Activated CD4-positive, alpha-beta T cell treated with anti-CD3 and anti-CD28 coated beads, Interleukin-2, Interleukin-6, amounts not matched to agents 100 ng/mL and 50 ng/mL, durations not matched to agents 16 hours and 8 hours (primary cell): Measurements from ENCODE around the gene RPS15A.
"Not testable (repeated sequence)": the region's sequence is repeated elsewhere in the genome, so short reads cannot be mapped to it uniquely, and the experiment has no call there.

Experiments
- DNase-seq: peaks from one replicate; pipeline ENCODE4 v3.0.0-alpha.2; 2020

The RPS15A gene

DNA sequence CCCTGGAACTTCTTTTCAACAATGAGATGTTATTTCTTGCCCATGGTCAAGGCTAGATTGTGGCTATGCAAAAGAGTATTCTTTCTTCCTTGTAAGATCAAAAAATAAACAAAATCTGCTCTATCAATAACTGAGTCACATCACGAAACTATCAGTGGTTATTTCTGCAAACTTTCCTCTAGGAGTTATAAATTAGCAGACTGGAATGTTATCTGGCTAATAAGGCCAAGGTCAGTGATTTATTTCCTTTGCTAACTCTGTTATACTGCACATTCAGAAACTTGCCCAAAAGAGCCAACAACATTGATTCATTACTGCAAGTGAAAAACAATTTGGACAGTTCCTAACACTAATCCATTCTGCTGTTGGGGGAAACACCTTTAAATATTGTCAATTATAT lies 6.2 kb upstream of the RPS15A start:
- DNase-seq = no peak

DNA sequence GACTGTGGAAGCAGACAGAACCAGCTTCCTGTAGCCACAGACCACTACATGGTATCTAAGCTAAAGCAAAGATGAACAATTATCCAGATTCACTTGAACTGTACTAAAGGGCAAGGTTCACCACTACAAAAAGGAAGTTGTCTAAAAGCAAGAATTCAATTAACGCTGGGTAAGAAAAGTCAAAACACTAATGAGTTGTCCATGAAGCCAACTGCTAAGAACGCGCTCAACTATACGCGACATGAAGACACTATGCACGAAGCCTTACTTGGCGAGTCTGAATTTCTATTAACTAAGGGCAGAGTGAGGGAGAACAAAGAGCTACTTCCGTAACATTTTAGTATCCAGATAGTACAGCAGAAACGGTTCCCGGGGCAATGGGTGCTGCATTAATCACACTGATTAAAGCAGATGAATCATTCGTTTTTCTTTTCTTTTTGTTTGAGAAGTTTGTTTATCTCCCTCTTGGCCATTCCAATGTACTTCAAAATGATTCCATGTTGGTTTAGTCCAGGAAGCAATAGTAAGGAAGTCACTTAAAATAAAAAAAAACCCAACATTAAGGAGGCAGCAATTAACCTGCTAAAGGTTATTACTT lies 2.8 kb upstream of the RPS15A start:
- no peak for DNase-seq

DNA sequence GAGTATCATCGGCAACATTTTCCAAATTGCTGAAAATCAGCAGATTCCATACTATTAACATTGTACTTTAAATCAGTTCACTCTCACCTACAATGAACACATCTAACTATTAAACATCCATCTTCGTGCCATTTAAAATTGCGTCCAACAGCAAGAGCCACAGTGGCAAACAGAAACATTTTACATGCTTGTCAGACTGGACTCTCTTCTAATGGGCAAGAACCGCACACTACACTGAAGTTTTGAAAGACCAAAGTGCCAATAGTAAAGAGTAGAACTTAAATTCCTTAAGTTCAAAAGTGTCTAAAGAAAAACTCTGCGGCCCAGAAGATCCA lies 652 bp downstream of the RPS15A start:
- DNase-seq = no peak

DNA sequence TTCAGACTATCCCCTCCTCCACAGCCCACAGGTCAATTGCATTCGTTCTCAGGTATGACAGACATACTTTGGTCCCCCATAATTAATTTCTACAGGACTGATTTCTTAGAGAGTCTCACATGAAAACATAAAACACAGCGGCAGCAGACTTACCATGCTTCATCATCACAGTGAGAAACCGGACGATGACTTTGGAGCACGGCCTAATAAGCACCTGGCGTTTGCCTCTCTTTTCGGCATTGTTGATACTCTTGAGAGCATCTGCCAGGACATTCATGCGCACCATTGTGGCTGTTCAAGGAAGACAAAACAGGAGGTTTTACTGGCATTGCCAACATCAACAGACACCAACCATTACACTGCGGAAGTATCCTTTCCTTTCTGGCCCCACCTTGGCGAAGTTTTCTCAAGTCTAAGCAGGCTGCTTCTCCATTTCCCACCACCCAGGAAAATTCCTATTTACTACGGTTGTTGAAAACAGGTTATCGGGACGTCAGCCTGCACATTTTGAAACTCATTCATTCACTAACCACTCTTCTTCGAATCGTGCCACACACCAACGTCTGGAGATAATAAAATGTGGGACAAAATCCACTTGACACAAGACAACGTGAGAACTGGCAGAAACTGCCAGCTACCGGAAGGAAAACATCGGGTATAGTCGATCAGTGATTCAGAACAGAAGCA lies 1.2 kb downstream of the RPS15A start:
- no peak for DNase-seq

DNA sequence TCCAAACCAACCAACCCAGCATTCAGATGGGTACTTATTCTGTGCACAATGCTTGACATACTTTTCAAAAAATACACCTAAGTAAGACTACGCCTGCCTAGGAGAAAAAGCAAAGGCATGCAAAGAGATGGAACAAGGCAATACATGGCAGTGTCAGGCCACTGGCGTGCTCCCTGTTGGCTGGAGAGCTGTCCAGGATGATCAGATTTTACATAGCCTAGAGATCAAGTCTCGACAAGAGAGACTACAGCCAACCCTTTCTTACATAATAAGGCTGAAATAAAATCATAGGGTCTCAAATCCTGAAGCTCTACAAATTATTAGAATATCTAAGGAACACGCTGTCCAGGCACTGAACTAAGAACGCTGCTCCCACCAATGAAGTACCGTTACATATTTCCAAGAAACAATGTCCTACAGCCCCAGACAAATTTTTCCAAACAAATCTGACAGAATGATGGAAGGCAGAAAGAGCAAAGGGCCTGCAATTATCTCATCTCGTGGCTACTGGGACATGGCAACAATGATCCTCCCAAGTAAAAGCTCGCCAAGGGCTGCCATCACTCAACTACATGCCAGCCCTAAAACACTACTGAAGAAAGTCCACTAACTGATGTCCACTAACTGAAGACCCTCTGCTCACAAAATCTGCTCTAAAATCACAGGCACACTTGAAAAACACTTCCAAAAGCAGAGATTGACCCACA lies 5.1 kb downstream of the RPS15A start:
- no peak for DNase-seq

DNA sequence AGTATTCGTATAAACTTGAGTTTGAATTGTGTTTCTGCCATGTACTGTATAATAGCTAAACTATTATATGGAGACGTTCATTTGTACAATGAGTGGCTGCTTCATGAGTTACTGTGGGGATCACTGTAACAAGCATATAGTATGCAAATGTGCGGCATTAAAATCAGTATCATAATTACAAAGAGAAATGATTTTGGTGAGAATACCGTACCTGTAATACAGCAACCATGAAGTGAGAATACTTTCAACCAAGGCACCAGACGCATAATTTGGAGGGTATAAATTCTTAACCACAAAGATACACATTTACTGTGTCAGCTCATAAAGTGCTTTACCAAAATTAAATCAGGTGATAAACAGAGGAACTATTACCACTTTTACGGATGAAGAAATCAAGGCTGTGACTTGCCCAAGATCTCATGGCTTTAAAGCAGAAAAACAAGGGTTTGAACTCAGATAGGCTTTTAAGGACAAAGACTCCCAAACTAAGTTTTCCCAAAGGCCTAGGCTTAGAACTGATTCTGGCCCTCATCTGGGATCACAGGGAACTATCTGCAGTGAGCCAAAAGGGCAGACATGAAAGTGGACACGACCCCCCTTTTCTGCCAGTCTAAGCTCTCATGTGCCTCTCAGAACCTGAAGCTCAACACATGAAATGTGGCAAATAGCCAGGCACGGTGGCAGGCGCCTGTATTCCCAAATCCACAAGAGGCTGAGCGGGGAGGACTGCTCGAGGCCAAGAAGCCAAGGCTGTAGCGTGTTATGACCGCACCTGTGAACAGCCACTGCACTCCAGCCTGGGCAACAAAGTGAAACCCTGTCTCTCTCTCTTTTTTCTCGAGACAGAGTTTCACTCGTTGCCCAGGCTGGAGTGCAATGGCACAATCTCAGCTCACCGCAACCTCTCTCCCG lies 6.4 kb downstream of the RPS15A start:
- no peak for DNase-seq

DNA sequence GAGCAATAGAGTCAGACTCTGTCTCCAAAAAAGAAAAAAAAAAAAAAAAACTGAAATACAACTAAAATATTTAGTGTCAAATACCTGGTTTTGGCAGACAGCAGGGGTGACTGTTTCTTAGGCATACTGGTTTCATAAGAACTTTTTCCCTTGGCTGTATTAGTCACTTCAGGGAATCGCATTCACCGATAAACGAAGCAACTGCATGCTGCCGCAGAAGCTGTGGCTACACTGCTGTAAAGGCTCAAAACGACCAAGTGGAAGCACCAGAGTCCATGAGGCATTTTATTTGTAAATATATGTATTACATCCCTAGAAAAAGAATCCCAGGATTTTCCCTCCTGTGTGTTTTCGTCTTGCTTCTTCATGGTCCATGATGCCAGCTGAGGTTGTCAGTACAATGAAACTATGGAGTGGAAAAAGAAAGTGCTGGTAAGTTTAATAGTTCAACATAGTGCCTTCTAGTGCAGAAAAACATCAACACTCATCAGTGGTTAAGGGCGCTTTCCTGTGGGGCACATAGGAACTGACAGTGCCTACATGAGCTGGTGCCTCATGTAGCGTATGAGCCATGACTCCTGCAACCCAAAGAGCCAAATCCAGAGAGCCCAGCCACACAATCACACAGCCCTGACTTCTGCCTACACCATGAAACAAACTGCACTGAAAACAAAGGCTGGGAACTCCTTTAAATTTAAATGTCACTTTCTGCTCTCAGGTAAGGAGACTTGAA lies 7.3 kb downstream of the RPS15A start:
- peak; percentile 32 for DNase-seq

DNA sequence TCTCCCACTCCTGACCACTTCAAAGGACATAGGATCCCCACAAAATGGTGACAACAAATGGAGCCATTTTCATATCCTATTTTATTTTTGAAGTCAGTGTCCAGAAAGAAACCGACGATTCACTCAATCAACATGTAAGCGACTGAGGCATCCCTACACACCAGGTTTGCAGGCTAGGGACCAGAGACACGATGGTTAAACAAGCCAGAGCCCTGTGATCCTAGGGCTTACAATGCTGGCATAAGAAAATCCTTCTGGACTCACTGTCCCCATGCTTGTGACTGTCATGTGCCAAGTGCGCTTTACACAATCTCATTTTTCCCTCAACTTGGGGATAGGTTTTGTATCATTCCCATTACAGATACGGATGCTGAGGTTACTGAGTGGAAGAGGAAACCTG lies 8.9 kb downstream of the RPS15A start:
- DNase-seq = not testable (repeated sequence)

DNA sequence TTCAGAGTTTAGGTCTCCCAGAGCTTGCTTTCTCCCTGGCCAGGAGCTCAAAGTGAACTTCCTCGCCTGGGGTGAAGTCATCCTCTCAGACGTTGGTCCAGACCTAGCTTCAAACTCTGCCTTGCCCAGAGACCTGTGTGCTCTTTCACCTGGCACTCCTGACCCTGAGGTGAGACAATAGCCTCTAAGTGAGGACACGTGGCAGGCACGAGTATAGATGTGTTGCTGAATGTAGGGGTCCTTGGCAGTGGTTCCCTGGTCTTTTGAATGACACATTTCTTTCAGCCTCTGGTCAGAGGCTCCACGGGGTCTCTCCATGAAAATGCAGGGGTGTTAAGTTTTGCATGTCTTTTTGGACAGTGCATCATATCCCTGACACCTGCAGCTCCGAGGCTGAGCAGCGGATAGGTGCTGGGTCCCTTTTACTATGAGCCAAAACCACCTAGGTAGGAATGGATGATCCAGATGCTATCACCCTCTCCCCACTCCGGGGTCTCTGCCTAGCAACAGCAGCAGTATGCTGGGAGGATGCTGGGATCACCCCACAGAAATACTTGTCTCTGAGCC lies 9.6 kb downstream of the RPS15A start:
- DNase-seq = not testable (repeated sequence)

DNA sequence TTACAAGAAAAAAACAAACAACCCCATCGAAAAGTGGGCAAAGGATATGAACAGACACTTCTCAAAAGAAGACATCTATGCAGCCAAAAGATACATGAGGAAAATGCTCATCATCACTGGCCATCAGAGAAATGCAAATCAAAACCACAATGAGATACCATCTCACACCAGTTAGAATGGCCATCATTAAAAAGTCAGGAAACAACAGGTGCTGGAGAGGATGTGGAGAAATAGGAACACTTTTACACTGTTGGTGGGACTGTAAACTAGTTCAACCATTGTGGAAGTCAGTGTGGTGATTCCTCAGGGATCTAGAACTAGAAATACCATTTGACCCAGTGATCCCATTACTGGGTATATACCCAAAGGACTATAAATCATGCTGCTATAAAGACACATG lies 12.5 kb downstream of the RPS15A start:
- DNase-seq = not testable (repeated sequence)

DNA sequence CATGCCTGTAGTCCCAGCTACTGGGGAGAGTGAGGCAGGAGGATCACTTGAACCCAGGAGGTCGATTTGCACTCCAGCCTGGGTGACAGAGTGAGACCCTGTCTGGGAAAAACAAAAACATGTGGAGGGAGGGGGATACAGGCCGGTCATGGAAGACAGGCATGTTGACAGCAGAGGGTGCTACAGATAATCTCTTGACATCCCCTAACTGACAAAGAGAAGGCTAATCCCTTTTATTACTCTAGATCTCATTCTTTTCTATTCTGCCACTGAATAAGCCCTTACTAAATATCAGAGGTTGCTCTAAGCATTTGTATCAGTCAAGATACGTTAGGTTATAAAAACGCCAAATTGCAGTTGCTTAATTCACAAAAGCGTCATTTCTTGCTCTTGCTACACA lies 13.8 kb downstream of the RPS15A start:
- not testable (repeated sequence) for DNase-seq

DNA sequence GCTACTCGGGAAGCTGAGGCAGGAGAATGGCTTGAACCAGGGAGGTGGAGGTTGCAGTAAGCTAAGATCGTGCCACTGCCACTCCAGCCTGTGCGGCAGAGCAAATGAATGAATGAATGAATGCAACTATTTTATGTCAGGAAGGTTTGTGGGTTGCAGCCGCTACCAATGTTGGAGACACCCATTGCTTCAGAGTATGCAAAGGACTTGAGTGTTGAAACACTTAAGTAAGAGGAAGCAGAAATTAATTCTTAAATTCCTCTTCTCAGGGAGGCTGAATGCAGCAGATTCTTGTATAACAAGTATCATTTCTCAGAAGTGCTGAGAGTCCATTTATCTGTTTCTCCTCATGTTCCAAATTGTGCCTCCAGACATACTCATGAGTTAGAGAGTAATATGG lies 15.5 kb downstream of the RPS15A start:
- DNase-seq = not testable (repeated sequence)

DNA sequence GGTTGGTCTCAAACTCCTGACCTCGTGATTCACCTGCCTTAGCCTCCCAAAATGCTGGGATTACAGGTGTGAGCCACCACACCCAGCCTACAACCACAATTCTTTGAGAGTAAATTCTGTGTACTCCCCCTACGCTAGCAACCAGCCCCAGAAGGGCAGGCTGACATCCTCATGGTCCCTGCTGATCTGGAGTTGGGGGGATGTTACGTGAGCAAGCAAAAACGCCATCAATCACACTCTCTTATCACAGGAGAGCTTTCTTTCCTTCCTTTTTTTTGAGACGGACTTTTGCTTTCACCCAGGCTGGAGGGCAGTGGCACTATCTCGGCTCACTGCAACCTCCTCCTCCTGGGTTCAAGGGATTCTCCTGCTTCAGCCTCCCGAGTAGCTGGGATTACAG lies 18.0 kb downstream of the RPS15A start:
- DNase-seq = not testable (repeated sequence)

DNA sequence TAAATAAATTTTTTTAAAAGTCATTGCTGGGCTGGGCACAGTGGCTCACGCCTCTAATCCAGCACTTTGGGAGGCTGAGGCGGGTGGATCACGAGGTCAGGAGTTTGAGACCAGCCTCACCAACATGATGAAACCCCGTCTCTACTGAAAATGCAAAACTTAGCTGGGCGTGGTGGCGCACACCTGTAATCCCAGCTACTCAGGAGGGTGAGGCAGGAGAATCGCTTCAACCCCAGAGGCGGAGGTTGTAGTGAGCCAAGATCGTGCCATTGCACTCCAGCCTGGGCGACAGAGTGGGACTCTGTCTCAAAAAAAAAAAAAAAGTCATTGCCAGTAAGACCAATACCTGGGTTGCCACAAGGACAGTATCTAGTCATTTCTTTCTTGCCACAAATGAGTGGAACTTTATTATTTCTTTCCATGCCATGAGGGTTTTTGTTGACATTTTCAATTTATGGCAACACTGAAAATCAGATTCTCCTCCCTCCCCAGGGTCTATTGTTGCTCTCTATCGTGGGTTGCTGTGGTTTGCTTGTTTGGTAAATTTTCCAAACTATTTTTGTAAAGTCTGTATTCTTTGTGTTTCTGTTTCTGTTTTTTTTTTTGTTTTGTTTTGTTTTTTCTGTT lies 19.7 kb downstream of the RPS15A start:
- peak; percentile 62 for DNase-seq

DNA sequence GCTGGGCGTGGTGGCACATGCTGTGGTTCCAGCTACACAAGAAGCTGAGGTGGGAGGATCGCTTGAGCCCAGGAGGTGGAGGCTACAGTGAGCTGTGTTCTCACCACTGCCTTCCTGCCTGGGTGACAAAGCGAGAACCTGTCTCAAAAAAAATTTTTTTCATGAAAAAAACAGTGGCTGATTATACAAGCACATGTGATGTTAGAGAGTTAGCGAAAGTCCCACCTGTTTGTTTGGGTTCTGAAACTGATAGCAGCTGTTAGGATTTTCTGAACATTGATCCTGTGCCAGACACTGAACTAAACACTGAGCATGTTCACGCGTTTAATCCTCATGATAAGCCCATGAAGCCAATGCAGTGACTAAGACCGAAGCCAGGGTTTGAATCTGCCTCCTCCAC lies 22.9 kb downstream of the RPS15A start:
- peak; percentile 54 for DNase-seq

DNA sequence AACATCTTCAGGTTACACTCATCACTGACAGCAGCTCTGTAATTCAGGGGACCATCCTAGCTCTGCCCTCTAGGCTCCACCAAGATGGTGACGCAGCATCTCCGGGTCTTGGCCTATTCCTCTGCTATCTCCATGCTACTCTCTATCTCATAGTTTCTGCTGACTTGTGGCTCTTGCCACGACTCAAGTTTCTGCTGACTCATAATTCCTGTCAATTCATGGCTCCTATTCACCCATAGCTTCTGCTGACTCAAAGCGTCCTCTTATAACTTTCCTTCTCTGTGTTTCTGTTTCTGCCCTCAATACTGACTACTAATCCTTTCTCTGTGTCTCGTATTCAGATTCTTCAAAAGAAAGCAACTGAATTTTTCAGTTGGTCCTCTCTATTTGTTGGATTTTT lies 27.4 kb downstream of the RPS15A start:
- peak; percentile 83 for DNase-seq

DNA sequence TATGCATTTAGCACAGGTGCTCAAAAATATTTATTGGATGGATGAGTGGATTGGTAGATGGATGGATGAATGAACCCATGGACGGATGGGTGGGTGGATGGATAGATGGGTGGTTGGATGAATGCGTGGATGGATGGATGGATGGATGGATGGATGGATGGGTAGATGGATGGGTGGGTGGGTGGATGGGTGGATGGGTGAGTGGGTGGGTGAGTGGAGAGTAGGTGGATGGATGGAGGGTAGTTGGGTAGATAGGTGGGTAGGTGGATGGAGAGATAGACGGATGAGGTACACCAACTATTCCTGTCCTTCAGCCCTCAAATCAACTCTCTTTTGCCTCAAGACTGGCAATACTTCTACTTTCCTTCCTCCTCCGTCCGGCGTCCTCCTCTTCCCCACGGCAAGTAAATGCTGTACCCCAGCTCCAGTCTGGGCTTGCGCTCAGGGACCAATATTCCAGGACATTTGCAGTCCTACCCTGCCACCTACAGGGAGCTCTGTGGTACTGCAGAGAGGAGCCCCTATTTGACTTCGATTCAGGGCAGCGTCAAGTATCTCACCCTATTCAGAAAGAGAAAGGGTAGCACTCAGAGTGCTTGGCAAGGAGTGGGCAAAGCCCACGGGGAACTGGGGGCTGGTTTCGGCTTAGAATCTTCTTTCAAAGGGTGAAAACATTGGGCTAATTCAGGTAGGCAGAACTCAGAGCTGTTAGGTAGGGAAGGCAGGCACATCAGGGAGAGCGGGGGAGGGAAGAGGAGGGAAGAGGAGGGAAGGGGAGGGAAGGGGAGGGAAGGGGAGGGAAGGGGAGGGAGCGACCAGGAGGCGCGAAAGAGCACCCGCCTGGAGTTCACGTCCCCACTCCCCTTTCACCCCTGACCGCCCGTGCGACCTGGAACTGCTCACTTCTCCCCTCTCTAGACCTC lies 30.3 kb downstream of the RPS15A start:
- DNase-seq = peak; percentile 76

DNA sequence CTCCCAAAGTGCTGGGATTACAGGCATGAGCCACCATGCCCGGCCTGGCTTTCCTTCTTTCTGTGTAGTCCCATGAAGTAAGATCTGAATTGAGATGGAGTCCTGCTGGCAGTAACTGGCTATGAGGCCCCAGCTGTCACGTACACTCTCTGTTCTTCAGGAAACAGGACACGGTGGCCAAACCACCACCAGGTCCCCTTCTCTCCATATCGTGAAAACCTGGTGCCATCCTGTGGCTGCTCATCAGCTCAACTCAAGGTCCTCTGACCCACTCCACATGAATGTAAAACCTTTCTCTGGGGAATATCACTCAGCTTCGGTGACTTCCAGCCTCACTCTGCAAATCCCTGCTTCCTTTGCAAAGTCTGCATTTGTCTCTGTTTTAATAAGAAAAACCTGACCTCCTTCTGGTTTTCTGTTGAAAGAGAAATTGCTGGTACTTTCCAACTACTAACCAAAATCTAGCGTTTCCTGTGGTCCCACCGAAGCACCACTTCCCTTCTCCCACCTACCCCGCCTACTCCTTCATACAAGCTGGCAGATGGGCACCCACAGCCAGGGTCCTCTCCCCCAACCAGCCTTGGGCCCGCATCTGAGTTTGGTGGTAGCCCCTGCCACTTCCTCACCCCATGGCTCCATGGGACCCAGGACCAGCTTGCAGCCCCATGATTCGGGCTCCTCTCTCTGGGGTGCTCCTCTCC lies 32.0 kb downstream of the RPS15A start:
- DNase-seq = not testable (repeated sequence)

DNA sequence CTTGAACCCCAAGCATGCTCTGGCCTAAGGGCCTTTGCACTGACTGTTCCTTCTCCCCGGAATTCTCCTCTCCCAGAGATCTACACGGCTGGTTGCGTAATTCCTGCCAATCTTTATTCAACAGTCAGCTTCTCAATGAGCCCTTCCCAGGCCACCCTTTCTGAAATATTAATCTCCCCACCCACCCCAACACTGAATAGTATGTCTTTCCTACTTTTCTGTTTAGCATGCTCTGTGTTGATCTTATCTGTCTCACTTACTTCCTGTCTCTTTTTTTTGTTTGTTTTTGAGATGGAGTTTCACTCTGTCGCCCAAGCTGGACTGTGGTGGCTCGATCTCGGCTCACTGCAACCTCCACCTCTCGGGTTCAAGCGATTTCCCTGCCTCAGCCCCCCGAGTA lies 33.5 kb downstream of the RPS15A start:
- DNase-seq = not testable (repeated sequence)

DNA sequence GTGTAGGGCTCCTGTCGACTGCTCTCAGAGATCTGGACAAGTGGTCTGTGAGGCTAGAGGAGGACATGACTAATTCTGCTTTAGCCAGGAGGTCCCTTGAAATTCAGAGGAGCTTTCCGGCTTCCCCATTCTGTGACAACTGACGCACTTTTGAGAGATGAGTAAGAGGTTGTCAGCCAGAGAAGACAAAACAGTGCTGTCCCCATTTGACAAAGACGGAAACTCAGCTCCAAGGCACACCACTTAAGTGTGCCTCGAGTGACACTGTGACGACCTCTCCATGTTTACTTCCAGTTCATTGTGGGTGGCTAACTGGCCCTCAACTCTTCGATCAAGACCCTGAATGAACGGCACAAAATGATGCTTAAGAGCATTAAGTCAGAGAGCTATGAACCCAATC lies 47.3 kb downstream of the RPS15A start:
- DNase-seq = not testable (repeated sequence)
